GM21717 (cell line): Measurements from ENCODE around the gene CHERP.
"Not testable (repeated sequence)": the region's sequence is repeated elsewhere in the genome, so short reads cannot be mapped to it uniquely, and the experiment has no call there.

Experiments
- ATAC-seq: cut with Tn5 transposase; IDR thresholded peaks from one replicate; pipeline ENCODE4 v1.9.1; 2021; ENCODE audit warnings: mild to moderate bottlenecking, moderate library complexity; ENCODE audit not compliant: unreplicated experiment

CHERP gene

GRCh38 chr19:16543734-16544133, 1.5 kb upstream of the CHERP start:
- ATAC-seq: not testable (repeated sequence)

GRCh38 chr19:16542910-16543472, 754 bp upstream of the CHERP start:
- no peak for ATAC-seq

- ATAC-seq: no peak
These were observed 652 bp downstream of the CHERP start for GRCh38 chr19:16541526-16542044.

- ATAC-seq: no peak
These were observed 1.3 kb downstream of the CHERP start for GRCh38 chr19:16540948-16541347.

GRCh38 chr19:16537111-16537510, 5.1 kb downstream of the CHERP start:
- no peak for ATAC-seq

GRCh38 chr19:16536130-16536529, 6.1 kb downstream of the CHERP start:
- no peak for ATAC-seq

GRCh38 chr19:16535381-16535780, 6.9 kb downstream of the CHERP start:
- ATAC-seq: no peak

GRCh38 chr19:16532440-16533234, 9.6 kb downstream of the CHERP start:
- ATAC-seq: no peak

GRCh38 chr19:16531380-16531669, 10.9 kb downstream of the CHERP start:
- no peak for ATAC-seq

- no peak for ATAC-seq
These were observed 11.5 kb downstream of the CHERP start for GRCh38 chr19:16530540-16531379.

- ATAC-seq: no peak
These were observed 12.6 kb downstream of the CHERP start for GRCh38 chr19:16529466-16530144.

- no peak for ATAC-seq
These were observed 14.2 kb downstream of the CHERP start for GRCh38 chr19:16527971-16528521.

GRCh38 chr19:16527334-16527935, 14.8 kb downstream of the CHERP start:
- ATAC-seq: no peak

- no peak for ATAC-seq
These were observed 16.3 kb downstream of the CHERP start for GRCh38 chr19:16525751-16526481.

- no peak for ATAC-seq
These were observed 17.1 kb downstream of the CHERP start for GRCh38 chr19:16524991-16525734.

- ATAC-seq: no peak
These were observed 19.5 kb downstream of the CHERP start for GRCh38 chr19:16522559-16523377.

GRCh38 chr19:16521715-16522289, 20.4 kb downstream of the CHERP start:
- ATAC-seq: no peak
